Thoracic aorta (tissue), 2 donors: ENCODE results near the gene UNC119B. TPM values are rescaled to one million over a fixed set of nuclear protein-coding genes. Genes with fewer than 3 reads are reported as not detected.

Source experiments
- ATAC-seq: fragments of 150-250 bp; one replicate; pipeline ENCODE4 v1.8.0; 2017; ENCODE audit warnings: low read depth; ENCODE audit not compliant: insufficient number of reproducible peaks, low FRiP score
- DNase-seq: peaks from one replicate; pipeline ENCODE4 v3.0.0-alpha.2; 2020; ENCODE audit warnings: low spot score
- H3K27ac ChIP-seq, 2 donors: fragments of 200-600 bp; sonication (generic); 1 replicate in 1 of 2; 2 replicates in 1 of 2; pipeline ENCODE4 v1.5.1; 2016; ENCODE audit warnings: mild to moderate bottlenecking in 2 of 2, moderate library complexity in 2 of 2
- H3K27me3 ChIP-seq: fragments of 200-600 bp; sonication (generic); replicated peaks from 2 replicates; pipeline ENCODE4 v1.6.0; 2016; ENCODE audit warnings: mild to moderate bottlenecking; ENCODE audit not compliant: insufficient read depth
- H3K36me3 ChIP-seq: fragments of 200-600 bp; sonication (generic); one replicate; pipeline ENCODE4 v1.5.1; 2016
- H3K4me1 ChIP-seq, 2 donors: fragments of 200-600 bp; sonication (generic); 1 replicate in 1 of 2; 2 replicates in 1 of 2; pipeline versions ENCODE4 v1.5.1 to v1.6.0; 2016; ENCODE audit warnings: low read depth in 2 of 2, mild to moderate bottlenecking in 1 of 2; ENCODE audit not compliant: control insufficient read depth in 1 of 2
- H3K4me3 ChIP-seq: fragments of 200-600 bp; sonication (generic); 2 replicates; pipeline ENCODE4 v1.5.1; 2016; ENCODE audit warnings: mild to moderate bottlenecking
- H3K9me3 ChIP-seq: fragments of 200-600 bp; sonication (generic); 2 replicates; pipeline ENCODE4 v1.5.1; 2016
- total RNA-seq, 2 donors: library from RNA; depleted of rRNA; stranded (reverse); fragments of >200 nt; gene quantifications; one replicate each; pipeline versions ENCODE4 v1.1.0 to v1.2.3, GENCODE V29; 2016
- TF ChIP-seq, protein P1 (sequence below): fragments of 200-600 bp; sonication (generic); IDR thresholded peaks from one replicate; pipeline ENCODE4 v1.5.1; 2019; ENCODE audit warnings: antibody characterized with exemption

UNC119B gene
- total RNA-seq, 2 donors from 2014 or later: 26.0 to 26.8 TPM

DNA sequence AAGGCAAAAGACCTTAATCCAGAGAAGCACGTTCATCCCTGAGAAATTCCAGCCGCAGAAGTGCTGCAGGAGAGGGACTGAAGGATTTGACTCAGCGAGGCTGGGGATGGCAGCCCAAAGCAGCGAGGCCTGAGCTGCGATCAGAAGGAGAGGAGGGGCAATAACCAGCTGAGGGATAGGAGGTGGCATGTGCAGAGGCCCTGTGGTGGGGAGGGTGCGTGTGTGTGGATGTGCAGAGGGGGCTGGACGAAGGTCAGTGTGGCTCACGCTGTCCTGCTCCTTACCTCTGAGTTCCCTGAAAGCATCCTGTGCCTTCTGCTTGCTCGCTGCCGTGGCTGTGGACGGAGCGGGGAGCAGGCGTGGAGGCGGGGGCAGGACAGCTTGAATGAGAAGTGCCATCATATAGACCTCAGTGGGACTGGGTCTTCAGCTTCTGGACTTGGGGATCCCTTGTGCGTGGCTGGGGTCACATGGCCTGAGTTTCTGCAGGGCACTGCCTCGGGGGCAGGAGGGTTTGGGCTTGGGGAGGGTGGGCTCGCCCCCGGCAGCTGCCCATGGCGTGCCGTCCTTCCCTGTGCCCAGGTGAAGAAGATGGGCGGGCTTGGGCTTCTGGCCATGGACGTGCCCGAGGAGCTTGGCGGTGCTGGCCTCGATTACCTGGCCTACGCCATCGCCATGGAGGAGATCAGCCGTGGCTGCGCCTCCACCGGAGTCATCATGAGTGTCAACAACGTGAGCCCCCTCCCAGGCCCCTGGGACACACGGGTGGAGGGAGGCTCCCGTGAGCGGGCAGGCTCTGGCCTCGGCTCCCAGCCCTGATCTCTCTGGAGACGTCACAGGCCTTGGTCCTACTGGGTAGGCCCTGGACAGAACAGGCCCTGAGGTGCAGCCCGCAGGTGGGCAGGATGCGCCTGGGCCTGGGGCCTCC lies 26.4 kb downstream of the UNC119B start:
- TF ChIP-seq, protein P1, sequence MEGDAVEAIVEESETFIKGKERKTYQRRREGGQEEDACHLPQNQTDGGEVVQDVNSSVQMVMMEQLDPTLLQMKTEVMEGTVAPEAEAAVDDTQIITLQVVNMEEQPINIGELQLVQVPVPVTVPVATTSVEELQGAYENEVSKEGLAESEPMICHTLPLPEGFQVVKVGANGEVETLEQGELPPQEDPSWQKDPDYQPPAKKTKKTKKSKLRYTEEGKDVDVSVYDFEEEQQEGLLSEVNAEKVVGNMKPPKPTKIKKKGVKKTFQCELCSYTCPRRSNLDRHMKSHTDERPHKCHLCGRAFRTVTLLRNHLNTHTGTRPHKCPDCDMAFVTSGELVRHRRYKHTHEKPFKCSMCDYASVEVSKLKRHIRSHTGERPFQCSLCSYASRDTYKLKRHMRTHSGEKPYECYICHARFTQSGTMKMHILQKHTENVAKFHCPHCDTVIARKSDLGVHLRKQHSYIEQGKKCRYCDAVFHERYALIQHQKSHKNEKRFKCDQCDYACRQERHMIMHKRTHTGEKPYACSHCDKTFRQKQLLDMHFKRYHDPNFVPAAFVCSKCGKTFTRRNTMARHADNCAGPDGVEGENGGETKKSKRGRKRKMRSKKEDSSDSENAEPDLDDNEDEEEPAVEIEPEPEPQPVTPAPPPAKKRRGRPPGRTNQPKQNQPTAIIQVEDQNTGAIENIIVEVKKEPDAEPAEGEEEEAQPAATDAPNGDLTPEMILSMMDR: no peak
- no peaks in the 10 kb centered on the region for H3K36me3 ChIP-seq

DNA sequence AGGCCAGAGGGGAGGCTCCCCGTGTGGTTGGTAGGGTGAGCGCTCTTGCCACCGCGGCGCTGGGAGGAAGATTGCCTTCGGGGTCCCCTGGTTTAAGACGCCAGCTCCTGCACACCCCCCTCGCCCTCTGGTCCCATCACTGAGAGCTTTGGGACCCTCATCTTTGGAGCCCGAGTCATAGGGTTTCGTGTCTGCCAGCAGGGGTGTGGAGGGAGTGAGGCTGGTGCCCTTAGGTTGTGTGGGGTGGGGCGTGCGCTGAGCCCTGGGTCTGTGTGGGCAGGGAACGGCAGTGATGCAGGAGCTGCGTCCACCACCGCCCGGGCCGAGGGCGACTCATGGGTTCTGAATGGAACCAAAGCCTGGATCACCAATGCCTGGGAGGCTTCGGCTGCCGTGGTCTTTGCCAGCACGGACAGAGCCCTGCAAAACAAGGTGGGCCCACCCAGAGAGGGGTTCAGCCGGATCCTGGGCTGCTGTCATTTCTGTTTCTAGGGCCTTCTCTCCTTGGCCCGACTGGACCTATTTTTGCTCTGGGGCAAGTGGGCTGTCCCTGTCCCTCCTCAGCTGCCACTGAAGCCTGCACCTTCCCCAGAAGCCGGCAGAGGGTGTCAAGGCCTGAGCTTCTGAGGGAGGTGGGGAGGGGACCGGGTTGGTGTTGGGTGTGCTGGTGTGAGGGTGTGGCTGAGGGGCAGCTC lies 27.4 kb downstream of the UNC119B start:
- Histone ChIP-seq H3K4me1 (no peaks in the 10 kb centered on the region), H3K27me3 (no peaks in the 10 kb centered on the region), H3K4me3 (no peak overlapping the region), H3K9me3 (no peaks in the 10 kb centered on the region), H3K36me3 (no peaks in the 10 kb centered on the region), H3K27ac (no peak overlapping the region)
- no peak for DNase-seq
- no peak for ATAC-seq
- TF ChIP-seq, protein P1: no peak

More for the DNA sequence above, 26.4 kb downstream of the UNC119B start:
- Histone ChIP-seq H3K27me3 (no peaks in the 10 kb centered on the region), H3K4me1 (no peaks in the 10 kb centered on the region), H3K27ac (no peak overlapping the region), H3K4me3 (no peak overlapping the region), H3K9me3 (no peaks in the 10 kb centered on the region)
- DNase-seq (no peak), ATAC-seq (no peak)

DNA sequence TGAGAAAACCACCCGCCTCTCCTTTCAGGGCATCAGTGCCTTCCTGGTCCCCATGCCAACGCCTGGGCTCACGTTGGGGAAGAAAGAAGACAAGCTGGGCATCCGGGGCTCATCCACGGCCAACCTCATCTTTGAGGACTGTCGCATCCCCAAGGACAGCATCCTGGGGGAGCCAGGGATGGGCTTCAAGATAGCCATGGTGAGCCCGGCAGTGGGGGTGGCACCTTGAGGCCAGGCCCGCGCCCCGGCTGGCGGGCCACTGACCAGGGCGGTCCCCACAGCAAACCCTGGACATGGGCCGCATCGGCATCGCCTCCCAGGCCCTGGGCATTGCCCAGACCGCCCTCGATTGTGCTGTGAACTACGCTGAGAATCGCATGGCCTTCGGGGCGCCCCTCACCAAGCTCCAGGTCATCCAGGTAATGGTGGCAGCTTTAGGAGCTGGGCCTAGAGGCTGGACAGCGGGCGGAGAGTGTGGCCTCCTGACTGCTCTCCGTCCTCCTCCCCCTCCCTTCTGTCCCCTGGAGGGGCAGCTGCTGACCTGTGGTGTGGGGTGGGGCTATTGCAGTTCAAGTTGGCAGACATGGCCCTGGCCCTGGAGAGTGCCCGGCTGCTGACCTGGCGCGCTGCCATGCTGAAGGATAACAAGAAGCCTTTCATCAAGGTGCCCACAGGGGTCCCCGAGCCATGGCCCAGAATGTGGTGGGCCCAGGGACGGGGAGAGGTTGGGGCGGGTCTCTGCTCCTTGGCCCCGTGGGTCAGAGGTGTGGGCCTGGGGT lies 28.2 kb downstream of the UNC119B start:
- no peaks in the 10 kb centered on the region for H3K27me3 ChIP-seq
- no peak overlapping the region for H3K27ac ChIP-seq
- H3K36me3 ChIP-seq: no peaks in the 10 kb centered on the region
- no peaks in the 10 kb centered on the region for H3K4me1 ChIP-seq
- ATAC-seq (no peak), DNase-seq (no peak)
- no peak overlapping the region for H3K4me3 ChIP-seq
- H3K9me3 ChIP-seq: no peaks in the 10 kb centered on the region
- TF ChIP-seq, protein P1: no peak

DNA sequence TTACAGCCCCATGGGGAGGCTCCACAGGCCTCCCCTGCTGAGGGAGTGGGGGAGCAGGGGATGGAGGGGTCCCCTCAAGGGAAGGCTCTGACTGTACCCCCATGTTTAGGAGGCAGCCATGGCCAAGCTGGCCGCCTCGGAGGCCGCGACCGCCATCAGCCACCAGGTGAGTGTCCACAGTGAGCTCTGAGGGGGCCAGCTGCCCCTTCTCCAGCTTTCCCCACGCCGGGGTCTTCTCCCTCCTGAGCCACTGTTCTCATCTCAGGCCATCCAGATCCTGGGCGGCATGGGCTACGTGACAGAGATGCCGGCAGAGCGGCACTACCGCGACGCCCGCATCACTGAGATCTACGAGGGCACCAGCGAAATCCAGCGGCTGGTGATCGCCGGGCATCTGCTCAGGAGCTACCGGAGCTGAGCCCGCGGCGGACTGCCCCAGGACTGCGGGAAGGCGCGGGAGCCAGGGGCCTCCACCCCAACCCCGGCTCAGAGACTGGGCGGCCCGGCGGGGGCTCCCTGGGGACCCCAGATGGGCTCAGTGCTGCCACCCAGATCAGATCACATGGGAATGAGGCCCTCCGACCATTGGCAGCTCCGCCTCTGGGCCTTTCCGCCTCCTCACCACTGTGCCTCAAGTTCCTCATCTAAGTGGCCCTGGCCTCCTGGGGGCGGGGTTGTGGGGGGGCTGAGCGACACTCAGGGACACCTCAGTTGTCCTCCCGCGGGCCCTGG lies 28.9 kb downstream of the UNC119B start:
- no peak overlapping the region for H3K27ac ChIP-seq
- H3K36me3 ChIP-seq: no peaks in the 10 kb centered on the region
- no peaks in the 10 kb centered on the region for H3K4me1 ChIP-seq
- ATAC-seq (no peak), DNase-seq (no peak)
- TF ChIP-seq, protein P1: no peak
- H3K27me3 ChIP-seq: no peaks in the 10 kb centered on the region
- H3K9me3 ChIP-seq: no peaks in the 10 kb centered on the region
- H3K4me3 ChIP-seq: no peak overlapping the region
